ENCODE results near the gene ZNF341.

Gene ZNF341

DNA sequence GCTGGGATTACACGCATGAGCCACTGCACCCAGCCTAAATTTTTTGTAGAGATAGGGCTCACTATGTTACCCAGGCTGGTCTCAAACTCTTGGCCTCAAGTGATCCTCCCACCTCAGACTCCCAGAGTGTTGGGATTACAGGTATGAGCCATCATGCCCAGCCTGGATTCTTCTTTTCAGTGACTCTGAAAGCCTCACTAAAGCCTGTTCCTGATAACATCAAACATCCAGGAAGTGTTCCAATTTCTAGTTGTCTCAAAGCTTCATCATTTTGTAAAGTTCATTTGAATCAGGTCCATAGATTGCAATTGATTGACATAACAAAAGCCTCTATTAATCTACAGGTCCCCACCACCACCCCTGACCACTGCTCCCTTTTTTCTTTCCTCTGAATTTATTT lies 50.1 kb downstream of the ZNF341 start:
- no peak overlapping the region for H3K27ac ChIP-seq
- H3K36me3 ChIP-seq, result peaks cover 11% of the 10 kb centered on the region
- H3K4me1 ChIP-seq (ENCODE audit: control insufficient read depth in 1 of 2, insufficient read depth in 1 of 2, low read depth in 1 of 2, low read length in 1 of 2), result peaks cover 27 to 35% of the 10 kb centered on the region in 2 experiments
- TF ChIP-seq, protein P1, sequence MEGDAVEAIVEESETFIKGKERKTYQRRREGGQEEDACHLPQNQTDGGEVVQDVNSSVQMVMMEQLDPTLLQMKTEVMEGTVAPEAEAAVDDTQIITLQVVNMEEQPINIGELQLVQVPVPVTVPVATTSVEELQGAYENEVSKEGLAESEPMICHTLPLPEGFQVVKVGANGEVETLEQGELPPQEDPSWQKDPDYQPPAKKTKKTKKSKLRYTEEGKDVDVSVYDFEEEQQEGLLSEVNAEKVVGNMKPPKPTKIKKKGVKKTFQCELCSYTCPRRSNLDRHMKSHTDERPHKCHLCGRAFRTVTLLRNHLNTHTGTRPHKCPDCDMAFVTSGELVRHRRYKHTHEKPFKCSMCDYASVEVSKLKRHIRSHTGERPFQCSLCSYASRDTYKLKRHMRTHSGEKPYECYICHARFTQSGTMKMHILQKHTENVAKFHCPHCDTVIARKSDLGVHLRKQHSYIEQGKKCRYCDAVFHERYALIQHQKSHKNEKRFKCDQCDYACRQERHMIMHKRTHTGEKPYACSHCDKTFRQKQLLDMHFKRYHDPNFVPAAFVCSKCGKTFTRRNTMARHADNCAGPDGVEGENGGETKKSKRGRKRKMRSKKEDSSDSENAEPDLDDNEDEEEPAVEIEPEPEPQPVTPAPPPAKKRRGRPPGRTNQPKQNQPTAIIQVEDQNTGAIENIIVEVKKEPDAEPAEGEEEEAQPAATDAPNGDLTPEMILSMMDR (IDR thresholded peaks at IDR 0.05), result no peak
- no peaks in the 10 kb centered on the region for H3K27me3 ChIP-seq
- H3K4me3 ChIP-seq (ENCODE audit: low read depth in 1 of 2, low read length in 1 of 2), result no peak overlapping the region
- H3K9me3 ChIP-seq, result no peaks in the 10 kb centered on the region

DNA sequence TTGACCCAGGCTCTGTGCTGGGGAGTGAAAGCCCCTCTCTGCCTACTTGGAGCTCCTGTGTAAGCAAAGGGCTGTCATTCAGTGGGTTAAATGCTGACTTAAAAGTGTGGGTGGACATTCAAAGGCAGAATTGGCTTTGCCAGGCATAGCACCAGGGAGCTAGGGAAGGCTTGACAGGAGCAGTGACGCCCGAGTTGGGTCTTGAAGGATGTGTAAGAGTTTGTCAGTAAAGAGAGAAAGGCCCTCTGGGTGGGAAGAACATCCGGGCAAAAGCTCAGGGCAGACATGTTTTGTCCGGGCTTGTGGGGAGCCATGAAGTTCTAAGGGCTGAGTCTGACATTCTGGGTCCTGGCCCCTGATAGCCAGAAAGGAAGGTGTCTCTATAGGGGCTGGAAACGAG lies 51.5 kb downstream of the ZNF341 start:
- no peaks in the 10 kb centered on the region for H3K27me3 ChIP-seq
- no peak overlapping the region for H3K27ac ChIP-seq

DNA sequence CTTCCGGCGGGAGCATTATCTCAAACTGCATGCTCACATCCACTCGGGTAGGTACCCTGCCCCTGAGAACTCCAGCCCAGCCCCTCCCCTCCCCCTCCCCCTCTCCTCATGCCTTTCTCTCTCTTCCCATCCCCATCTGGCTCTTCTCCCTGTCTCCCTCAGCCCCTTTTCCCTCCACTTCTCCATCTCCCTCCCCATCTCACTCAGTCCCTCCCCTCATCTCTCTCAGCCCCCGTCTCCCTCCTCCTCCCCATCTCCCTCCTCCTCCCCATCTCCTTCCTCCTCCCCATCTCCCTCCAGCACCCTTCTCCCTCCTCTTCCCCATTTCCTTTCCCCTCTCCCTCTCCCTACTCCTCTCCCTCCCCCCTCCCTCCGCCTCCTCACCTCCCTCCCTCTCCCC lies 52.0 kb downstream of the ZNF341 start:
- TF ChIP-seq, protein P1 (IDR thresholded peaks at IDR 0.05), result no peak
- no peaks in the 10 kb centered on the region for H3K27me3 ChIP-seq
- no peaks in the 10 kb centered on the region for H3K9me3 ChIP-seq
- peaks cover 33 to 39% of the 10 kb centered on the region in 2 experiments for H3K4me1 ChIP-seq (ENCODE audit: control insufficient read depth in 1 of 2, insufficient read depth in 1 of 2, low read depth in 1 of 2, low read length in 1 of 2)
- no peak overlapping the region for H3K27ac ChIP-seq
- peaks cover 11% of the 10 kb centered on the region for H3K36me3 ChIP-seq
- H3K4me3 ChIP-seq (ENCODE audit: low read depth in 1 of 2, low read length in 1 of 2), result no peak overlapping the region

More for the DNA sequence above, 51.5 kb downstream of the ZNF341 start:
- TF ChIP-seq, protein P1 (IDR thresholded peaks at IDR 0.05), result no peak
- Histone ChIP-seq H3K36me3 (peaks cover 11% of the 10 kb centered on the region), H3K4me1 (ENCODE audit: control insufficient read depth in 1 of 2, insufficient read depth in 1 of 2, low read depth in 1 of 2, low read length in 1 of 2) (peaks cover 33 to 39% of the 10 kb centered on the region in 2 experiments), H3K9me3 (no peaks in the 10 kb centered on the region), H3K4me3 (ENCODE audit: low read depth in 1 of 2, low read length in 1 of 2) (no peak overlapping the region)

DNA sequence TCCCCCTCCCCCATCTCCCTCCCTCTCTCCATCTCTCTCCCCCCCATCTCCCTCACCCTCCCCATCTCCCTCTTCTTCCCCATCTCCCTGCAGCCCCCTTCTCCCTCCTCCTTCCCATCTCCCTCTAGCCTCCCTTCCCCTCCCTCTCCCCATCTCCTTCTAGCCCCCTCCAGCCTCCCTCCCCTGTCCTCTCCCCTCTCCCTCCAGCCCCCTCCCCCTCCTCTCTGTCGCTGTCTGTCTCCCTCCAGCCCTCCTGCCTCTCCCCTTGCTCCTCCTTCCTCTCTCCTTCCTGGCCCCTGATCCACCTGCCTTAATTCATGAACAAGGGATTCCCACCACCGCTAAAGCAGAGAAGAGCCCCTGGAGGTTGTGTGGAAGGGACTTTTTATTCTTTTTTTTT lies 52.4 kb downstream of the ZNF341 start:
- Histone ChIP-seq H3K36me3 (peaks cover 12% of the 10 kb centered on the region), H3K27me3 (no peaks in the 10 kb centered on the region), H3K4me3 (ENCODE audit: low read depth in 1 of 2, low read length in 1 of 2) (no peak overlapping the region), H3K27ac (peak overlapping the region; percentile 72), H3K4me1 (ENCODE audit: control insufficient read depth in 1 of 2, insufficient read depth in 1 of 2, low read depth in 1 of 2, low read length in 1 of 2) (peaks cover 30 to 39% of the 10 kb centered on the region in 2 experiments), H3K9me3 (no peaks in the 10 kb centered on the region)
- TF ChIP-seq, protein P1 (IDR thresholded peaks at IDR 0.05), result no peak

DNA sequence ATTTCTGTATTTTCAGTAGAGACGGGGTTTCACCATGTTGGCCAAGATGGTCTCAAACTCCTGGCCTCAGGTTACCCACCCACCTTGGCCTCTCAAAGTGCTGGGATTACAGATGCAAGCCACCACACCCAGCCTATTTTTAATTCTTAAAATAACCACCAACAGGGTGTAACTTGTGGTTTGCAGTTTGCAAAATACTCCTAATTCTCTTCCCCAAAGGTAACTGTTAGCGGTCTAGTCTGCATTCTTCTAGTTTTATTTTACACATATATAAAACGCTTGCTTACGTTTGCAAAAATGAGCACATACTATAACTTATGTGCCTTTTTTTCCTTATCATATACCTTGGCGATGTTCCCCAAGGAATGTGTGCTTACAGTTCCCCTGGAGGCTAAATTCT lies 53.7 kb downstream of the ZNF341 start:
- TF ChIP-seq, protein P1 (IDR thresholded peaks at IDR 0.05), result no peak
- H3K9me3 ChIP-seq, result no peaks in the 10 kb centered on the region
- peak overlapping the region in 1 of 2 experiments; percentile 15 for H3K4me3 ChIP-seq (ENCODE audit: low read depth in 1 of 2, low read length in 1 of 2)
- H3K36me3 ChIP-seq, result peaks cover 21% of the 10 kb centered on the region
- peaks cover 28 to 39% of the 10 kb centered on the region in 2 experiments for H3K4me1 ChIP-seq (ENCODE audit: control insufficient read depth in 1 of 2, insufficient read depth in 1 of 2, low read depth in 1 of 2, low read length in 1 of 2)
- no peaks in the 10 kb centered on the region for H3K27me3 ChIP-seq
- H3K27ac ChIP-seq, result peak overlapping the region; percentile 72

Measured in neutrophil (primary cell).